HG03060 (cell line): ENCODE results near the gene TMEM120A.
"Not testable (repeated sequence)": the region's sequence is repeated elsewhere in the genome, so short reads cannot be mapped to it uniquely, and the experiment has no call there.

Experiments used
- ATAC-seq: cut with Tn5 transposase; IDR thresholded peaks from one replicate; pipeline ENCODE4 v1.9.1; 2021; ENCODE audit warnings: low read depth, moderate number of reproducible peaks; ENCODE audit not compliant: unreplicated experiment

Gene TMEM120A

DNA sequence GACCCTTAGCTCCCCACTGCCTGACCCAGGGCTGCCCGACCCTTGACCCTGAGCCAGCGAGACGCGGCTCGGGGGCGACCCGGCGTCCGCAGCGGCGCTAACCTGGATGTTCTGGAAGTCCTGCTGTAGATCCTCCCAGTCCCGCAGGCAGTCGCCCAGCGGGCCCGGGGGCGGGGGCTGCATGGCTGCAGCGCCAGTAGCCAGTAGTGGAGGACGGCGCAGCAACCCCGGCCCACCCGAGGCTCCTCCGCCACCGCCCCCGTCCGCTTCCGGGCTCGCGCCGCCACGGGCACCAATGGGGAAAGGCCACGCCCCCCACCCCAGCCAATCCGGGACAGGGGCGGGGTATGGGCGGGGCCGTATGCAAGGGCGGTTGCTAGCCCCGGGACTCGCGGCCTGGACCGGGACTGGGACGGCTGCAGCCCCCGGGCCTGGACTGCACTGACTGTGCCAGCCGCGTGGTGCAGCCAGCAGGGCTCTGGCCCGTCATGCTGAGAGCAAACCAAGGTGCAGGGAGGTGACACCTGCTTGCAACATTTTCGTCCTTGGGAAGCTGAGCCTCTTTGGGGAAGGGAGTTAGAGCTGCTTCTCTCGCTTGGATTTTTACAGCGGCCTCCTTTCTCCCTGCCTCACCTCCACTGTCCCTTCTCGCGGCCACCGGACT lies at the start of gene TMEM120A:
Gene TMEM120A, minus strand, starts transcription at position 208 of the 664 bp plus-strand sequence. Its CDS starts 25 bp downstream, at position 183.
- peak; percentile 55 for ATAC-seq

DNA sequence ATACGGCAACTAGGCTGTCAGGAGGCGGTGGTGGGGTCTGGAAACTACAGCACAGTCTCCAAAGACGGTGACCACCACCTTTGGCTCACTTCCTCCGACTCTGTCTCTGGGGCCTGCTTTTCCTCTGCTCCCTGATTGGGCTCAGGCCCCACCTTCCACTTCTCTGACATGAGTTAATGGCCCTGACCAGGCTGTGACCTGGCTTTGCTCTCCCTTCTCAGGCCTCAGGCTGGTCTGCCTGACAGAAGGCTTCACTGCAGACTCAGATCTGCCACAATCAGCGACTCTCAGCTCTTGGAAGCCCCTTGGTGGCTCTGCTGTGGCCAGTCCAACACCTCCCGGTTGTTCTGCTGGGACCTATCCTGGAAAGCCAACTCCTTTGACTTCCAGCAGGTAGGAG lies 45.7 kb upstream of the TMEM120A start:
- ATAC-seq, result no peak

GRCh38 chr7:76037310-76037709 lies 42.9 kb upstream of the TMEM120A start:
- ATAC-seq, result no peak

- no peak for ATAC-seq
Measured at GRCh38 chr7:76031964-76032363, 37.6 kb upstream of the TMEM120A start.

DNA sequence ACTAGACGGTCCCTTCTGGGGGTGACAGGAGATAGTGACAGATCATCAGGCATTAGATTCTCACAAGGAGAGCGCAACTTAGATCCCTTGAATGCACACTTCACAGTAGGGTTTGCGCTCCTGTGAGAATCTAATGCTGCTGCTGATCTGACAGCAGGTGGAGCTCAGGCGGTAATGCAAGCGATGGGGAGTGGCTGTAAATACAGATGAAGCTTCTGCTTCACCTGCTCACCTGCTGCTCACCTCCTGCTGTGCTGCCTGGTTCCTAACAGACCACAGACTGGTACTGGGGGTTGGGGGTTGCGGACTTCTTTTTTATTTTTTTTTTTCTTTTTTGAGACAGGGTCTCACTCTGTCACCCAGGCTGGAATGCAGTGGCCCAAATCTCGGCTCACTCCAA lies 35.3 kb upstream of the TMEM120A start:
- not testable (repeated sequence) for ATAC-seq

GRCh38 chr7:76023002-76023401 lies 28.6 kb upstream of the TMEM120A start:
- no peak for ATAC-seq

DNA sequence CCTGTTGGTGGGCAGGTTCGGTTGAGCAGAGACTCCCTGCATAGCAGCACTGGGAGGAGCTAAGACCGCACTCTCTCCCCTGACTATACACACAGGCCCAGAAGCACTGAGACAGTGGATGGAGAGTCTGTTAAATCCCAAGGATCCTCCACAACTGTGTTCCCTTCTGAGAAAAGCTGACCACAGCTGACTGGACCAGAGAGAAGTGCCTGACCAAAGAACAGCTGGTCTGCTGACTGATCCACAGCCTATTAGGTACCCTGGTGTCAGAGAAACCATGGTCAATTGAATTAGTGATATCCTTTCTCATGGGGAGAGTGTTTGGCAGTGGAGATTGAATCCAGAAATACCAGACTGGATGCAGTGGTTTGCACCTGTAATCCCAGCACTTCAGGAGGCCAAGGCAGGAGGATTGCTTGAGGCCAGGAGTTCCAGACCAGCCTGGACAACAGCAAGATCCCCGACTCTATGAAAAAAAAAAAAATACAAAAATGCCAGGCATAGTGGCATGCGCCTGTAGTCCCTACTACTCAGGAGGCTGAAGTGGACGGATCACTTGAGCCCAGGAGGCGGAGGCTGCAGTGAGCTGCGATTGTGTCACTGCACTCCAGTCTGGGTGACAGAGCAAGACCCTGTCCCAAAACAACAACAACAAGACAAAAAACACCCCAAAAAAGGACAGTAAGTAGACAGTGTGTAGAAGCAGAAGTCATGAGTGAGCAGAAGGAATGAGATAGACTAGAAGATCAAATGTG lies 27.8 kb upstream of the TMEM120A start:
- no peak for ATAC-seq

DNA sequence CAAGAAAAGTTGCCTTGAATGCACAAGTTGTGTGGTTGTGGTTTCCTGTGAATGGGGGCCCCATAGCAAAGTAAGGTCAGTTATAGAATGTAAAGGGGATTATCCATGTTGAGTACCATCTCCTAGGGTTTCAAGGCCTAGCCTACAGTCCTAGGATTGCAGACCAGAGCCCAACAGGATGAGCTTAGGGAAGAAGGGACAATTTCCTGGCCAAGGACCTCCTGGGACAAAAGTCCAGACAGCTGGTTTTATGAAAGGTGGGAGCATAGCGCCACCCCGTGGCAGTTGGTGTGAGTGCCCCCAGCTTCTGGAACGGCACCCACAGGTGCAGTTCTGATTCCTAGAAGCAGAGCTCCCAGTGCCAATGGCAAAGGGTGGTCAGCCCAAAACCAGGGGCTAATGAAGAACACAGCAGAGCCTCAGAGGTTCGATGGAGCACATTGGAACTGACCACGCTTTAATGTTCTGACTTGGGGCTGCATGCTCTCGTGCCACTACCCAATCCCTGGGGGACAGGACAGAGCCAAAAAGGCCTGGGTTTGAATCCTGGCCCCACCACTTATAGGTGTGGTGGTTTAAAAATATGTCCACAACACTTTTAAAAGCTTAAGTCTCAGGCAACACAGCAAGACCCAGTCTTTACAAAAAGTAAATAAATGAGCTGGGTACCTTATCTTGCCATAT lies 25.8 kb upstream of the TMEM120A start:
- ATAC-seq, result no peak

- ATAC-seq, result not testable (repeated sequence)
Measured at GRCh38 chr7:76018520-76018919, 24.1 kb upstream of the TMEM120A start.

DNA sequence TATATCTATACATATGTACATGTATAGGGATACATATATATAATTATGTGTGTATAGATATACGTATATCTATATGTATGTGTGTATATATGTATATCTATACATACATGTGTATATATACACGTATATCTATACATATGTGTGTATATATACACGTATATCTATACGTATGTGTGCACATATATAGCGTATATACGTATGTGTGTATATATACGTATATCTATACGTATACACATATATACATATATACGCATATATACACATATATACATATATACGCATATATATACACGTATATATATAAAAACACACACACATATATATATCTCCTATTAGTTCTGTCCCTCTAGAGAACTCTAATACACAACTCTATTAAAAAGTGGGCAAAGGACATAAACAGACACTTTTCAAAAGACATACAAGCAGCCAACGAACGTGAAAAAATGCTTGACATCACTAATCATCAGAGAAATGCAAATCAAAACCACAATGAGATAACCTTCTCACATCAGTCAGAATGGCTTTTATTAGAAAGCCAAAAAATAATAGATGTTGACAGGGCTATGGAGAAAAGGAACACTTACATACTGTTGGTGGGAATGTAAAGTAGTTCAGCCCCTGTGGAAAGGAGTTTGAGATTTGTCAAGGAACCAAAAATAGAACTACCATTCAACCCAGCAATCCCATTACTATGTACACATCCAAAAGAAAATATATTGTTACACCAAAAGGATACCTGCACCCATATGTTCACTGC lies 22.0 kb upstream of the TMEM120A start:
- ATAC-seq, result no peak

- ATAC-seq, result no peak
Measured at GRCh38 chr7:76011442-76011861, 17.1 kb upstream of the TMEM120A start.

DNA sequence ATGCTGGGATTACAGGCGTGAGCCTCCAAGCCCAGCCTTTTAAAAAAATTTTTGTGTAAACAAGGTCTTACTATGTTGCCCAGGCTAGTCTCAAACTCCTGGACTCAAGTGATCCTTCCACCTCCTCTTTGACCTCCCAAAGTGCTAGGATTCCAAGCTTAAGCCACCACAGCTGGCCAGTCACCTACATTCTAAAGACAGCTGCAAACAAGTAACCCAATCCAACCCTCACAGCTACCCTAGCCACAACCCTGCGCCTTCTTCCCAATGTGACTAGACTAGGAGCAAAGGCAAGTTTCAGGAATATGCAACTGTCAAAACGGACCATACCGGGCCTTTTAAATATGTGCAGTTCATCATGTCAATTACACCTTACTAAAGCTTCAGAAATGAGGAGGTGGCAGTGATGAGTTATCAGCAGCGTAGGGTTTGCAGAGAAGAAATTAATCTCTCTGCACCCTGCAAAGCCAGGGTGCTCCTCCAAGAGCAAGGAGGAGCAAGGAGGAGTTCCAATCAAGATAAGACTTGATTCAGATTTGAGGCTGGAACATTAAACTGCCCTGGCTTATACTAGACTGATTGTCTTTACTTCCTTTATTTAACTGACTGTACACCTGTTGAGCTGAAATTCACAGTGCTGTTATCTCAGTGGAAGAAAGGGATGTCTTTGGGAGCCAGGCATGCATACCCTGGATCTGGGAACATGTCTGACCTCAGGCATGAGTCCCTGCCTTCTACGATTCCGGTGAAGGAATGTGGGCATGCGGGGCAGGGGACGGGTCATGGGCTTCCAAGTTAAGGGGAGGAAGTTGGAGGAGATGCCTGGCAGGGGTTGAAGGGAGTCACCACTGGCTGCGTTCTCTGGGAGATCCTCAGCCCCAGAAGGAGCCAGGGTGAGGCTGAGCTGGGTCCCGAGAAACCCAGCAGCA lies 15.5 kb upstream of the TMEM120A start:
- no peak for ATAC-seq

- ATAC-seq, result no peak
Measured at GRCh38 chr7:76008156-76008687, 13.8 kb upstream of the TMEM120A start.

DNA sequence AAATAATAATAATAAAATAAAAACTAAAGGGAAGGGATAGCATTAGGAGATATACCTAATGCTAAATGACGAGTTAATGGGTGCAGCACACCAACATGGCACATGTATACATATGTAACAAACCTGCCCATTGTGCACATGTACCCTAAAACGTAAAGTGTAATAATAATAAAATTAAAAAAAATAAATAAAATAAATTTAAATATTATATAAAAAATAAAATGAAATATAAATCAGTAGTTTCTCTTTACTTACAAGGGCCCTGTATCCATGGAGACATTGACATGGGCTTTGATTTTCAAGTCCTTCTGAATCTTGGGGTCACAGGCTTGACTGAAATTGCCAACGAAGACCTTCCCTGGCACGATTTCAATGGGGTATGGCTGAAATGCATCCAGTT lies 10.6 kb upstream of the TMEM120A start:
- not testable (repeated sequence) for ATAC-seq

DNA sequence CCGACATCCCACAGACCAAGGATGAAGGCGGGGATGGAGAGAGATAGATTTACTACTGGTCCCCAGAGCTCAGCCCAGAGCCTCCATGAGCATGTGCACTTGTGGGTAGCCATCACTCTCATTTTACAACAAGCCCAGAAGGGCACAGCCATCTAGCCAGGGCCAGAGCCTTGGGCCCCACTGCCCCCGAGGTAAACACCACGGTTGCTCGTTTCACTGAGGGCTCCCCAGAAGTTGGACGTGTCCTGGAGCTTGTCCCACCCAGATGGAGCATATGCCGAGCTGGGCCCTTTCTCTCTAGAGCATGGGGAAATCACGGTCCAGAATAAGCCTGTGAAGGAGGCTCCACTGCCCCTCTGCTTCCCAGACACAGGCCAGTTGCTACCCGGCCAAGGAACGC lies 9.0 kb upstream of the TMEM120A start:
- no peak for ATAC-seq

DNA sequence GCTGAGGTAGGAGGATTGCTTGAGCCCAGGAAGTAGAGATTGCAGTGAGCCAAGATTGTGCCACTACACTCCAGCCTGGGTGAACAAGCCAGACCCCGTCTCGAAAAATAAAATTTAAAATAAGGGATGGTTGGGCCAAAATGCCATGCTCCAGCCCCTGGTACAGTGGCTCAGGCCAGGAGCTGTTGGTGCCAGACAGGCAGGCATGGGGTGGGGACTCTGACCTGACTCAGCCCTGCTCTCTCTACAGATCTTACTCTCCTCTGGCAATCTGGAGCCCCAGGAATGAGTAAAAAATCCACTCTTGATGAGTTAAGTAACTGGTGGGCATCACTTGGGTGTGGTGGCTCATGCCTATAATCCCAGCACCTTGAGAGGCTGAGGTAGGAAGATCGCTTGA lies 8.4 kb upstream of the TMEM120A start:
- ATAC-seq, result no peak

DNA sequence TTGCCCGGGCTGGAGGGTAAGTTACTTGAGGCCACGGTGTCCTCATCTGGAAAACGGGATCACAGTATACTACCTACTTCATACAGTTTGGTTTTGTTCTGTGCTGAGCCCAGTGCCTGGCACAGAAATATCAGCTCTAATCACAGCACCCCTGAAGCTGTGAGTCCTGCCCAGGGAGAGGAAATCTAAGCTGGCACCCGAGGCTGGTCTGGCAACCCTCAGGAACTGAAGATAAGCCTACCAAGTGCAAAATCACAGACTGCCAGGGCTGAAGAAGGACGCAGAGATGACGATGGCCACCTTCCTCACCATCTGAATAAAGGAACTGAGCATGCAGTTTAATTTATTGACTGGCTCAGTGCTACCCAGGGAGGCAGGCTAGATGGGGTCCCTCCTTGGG lies 7.7 kb upstream of the TMEM120A start:
- no peak for ATAC-seq

GRCh38 chr7:76000566-76000965 lies 6.2 kb upstream of the TMEM120A start:
- no peak for ATAC-seq

DNA sequence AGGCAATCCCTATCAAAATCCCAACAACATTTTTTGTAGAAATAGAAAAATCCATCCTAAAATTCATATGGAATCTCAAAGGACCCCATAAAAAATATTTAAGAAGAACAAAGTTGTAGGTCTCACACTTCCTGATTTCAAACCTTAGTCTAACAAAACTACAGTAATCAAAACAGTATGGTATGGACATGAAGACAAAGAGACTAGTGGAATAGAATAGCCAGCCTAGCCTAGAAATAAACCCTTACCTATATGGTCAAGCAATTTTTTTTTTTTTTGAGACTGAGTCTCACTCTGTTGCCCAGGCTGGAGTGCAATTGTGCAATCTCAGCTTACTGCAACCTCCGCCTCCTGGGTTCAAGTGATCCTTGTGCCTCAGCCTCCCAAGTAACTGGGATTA lies 3.6 kb upstream of the TMEM120A start:
- no peak for ATAC-seq
